NCI-H146 treated with DMSO at 0.1 percent for 48 hours (cell line): ENCODE results near the gene LPGAT1.

Experiments used
- DNase-seq: peaks from one replicate; lab custom pipeline; 2025; ENCODE audit not compliant: unreplicated experiment; lab: John Stamatoyannopoulos, UW

Gene LPGAT1

DNA sequence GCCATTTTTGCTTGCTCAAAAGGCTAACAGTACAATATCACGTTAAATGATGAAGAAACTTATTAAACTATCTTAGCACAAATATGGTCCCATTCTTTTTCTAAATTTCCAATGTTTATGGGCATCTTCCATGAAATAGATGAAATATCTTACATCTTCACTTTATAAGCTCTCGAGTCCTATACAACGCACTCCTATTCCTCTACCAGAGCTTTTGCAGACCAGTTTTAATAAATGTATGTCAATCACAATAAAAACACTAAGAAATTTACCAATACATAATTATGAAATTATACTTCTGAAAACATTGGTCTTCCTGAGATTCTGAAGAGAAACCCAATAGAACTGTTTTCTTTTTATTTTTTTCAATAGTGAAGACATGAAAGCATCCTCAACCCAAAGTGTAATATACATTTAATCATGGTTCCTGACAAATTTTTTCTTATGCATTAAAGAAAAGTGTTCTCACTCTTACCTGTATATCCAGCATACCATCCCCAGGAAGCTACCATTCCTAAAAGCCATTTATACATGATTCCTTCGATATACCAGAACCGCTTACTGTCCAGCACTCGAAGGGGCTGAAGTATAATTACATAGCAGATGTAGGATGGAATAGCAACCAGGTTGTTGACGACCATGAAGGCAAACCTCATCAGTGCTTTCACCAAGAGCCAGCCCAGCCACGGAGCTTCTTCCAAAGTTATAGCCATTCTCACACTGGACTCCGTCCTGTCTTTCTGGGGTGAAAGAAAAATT lies 1.8 kb downstream of the LPGAT1 start:
- no peak for DNase-seq

DNA sequence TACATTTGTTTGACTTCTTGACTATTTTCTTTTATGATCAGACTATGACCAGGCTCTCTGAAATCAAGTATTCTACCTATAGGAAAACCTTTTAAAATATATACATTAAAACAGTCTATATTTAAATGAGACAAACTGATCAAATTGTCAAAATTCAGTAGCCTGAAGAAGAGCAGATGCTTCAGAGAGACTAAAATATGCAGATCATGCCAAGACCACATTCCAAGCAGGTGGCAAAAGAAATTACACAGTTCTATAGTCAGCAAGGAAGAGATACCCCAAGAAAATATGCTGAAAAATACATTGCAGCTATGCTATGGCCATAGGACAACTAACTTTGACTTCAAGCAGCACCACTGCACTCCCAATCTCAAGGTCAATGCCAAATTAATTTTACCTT lies 3.5 kb downstream of the LPGAT1 start:
- no peak for DNase-seq

DNA sequence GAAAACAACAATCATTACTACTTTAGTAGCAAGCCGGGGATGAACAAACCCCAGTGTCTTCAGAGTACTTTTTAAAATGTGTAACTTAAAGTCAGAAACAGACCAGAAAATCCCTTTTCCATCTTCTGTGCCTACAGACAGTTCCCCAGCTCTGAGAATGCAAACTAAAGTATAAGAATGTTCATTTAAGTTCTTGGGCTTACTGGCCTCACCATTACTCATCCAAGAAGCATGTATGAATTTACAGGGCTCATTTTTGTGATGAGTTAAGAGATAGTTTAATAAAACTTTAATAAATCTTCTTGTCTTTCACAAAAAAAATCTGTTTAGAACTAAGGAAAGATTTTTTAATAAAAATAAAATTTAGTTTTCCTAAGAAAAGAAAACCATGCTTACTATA lies 4.6 kb downstream of the LPGAT1 start:
- no peak for DNase-seq

DNA sequence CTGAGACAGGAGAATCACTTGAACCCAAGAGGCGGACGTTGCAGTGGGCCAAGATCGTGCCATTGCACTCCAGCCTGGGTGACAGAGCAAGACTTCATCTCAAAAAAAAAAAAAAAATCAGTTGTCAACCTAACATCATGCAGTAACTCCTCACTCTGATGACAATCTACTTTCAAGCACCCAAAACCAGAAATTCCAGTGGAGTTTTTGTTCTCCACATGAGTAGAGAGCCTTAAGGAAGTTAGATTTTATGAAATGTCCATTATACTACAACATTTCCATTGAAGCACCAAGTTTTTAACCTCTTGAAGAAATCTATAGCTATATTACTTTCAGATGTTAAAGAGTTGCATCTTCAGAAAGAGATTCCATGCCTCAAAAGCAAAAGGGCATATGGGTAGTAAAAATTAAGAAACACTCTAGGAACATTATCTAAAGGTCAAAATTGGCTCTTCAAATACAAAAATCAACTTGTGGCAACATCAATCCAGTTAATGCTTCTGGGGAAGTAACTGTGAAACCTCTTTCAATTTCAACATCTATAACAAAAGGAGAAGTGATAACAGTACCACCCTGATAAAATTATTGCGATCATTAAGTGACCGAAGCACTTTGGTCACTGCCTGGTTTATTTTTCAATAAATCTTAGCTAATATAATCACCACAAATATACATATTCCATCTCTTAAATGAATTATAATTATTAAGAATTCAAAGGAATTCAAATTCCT lies 7.7 kb downstream of the LPGAT1 start:
- DNase-seq = no peak

DNA sequence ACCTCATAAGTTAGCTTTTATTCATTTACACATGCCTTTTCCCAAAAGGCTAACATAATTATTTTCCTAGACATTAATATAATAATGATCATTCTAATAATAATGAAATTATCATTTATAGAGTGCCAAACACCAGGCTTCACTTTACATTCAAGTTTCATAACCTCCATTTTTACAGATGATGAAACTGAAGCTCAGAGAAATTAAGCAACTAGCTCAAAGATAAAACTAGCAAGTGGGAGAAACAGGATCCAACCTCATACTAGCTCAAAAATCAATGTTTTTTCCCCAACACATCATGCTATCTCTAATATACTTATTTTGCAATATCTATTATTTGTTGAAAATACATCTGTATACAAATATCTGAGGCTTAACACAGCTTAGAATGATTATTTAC lies 14.0 kb downstream of the LPGAT1 start:
- DNase-seq = no peak

DNA sequence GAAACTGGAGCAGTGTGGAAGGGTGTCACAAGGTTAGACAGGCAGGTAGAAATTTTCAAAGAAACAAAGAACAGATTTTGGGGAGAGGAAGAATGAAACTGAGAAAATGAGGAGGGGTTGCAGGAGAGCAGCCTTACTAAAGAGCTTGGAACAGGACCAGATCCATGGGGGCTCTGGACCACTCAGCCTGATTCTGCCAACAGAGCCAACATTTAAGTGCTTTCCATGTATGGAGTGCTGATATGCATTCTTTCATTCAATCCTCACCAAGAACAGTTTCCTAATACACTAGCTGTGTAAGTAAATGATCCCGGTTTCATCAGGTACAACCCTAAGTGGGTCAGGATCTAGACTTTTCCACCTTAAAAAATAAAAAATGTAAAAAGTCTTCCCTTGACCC lies 16.2 kb downstream of the LPGAT1 start:
- DNase-seq = no peak

DNA sequence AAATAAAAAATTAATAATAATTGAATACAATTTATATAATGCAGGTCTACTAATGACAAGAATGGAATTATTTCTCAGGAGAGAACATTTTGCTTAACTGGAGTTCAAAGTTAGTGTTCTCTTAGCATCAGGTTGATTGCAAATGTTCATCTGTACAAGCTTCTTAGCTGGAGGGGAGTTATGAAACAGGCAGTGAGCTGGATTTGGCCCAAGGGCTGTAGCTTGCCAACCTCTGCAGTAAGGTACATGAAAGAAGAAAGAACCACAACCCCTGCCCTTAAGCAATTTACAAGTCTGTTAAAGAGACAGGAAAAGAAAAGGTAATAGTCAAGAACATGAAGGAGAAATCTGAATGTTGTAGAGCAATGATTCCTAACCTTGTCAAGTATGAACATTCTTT lies 17.0 kb downstream of the LPGAT1 start:
- DNase-seq = no peak

DNA sequence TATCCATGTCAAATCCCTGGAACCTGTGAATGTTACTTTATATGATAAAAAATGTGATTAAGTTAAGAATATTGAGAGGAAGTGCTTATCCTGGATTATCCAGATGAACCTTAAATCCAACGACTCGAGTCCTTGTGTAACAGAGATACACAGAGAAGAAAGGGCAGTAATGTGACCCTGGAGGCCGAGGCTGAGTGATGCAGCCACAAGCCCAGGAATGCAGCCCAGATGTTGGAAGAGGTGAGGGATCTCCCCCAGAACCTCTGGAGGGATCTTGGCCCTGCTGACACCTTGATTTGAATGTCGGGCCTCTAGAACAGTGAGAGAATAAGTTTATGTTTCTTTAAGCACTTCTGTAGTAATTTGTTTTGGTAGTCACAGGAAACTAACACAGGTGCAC lies 18.0 kb downstream of the LPGAT1 start:
- no peak for DNase-seq

DNA sequence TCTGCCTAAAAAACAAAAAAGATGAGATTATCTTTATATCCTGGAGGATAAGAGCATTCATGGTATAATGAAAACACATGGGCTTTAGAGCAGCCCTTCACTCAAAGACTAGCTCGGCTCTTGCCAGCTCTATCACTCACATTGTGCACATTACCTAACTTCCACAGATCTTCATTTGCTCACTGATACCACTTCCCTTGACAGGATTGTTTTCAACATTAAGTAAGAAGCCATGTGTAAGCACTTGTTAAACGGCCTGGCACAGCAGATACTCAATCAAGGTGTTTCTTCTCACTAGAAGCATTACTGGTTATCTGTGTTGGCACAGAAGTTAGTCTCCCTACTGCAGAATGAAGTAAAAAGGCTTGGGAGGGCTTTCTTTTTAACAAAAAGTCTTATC lies 18.7 kb downstream of the LPGAT1 start:
- DNase-seq = no peak

DNA sequence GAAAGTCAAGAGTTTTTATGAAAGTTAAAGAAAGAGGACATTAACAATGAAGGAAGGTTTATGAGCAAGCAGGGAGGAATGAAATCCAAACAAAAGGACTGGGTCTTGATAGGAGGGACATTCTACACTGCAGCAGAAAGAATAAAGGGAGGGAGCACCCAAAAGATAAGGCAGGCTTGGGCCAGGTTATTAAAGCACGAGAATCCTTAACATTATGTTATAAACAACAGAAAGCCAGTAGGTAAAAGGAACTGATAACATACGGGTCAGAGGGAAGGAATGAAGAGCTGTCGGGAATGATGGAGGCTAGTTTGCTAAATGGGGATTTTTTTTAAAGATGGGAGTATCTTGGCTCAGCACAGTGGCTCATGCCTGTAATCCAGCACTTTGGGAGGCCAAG lies 19.4 kb downstream of the LPGAT1 start:
- no peak for DNase-seq

DNA sequence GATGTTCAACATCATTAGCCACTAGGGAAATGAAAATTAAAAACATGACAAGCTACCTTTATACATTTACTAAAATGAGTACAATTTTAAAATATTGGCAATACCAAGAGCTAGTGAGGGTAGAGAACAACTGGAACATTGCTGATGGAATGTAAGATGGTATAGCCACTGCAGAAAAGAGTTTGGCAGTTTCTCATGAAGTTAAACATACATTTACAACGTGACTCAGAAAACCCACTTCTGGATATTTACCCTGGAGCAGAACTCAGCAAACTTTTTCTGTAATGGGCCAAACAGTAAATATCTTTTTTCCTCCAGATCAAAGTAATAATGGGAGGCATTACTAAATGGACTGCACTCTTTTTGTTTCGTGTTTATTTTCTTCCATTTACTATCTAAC lies 22.1 kb downstream of the LPGAT1 start:
- DNase-seq = no peak

DNA sequence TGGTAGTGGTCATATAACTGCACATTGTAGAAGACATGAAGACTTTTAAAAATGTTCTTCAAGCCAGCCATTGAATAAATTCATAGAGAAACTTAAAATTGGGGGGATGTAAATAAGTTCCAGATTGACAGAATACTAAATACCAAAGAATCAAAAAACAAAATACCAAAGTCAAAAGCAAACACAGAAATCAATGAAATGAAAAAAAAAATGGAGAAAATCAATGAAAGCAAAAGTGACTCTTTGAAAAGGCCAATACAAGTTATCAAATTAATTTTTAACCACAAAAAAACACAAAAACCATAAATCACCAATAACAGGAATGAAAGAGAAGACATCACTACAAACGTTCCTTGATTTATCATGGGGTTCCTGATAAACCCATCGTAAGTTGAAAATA lies 25.6 kb downstream of the LPGAT1 start:
- DNase-seq = no peak

DNA sequence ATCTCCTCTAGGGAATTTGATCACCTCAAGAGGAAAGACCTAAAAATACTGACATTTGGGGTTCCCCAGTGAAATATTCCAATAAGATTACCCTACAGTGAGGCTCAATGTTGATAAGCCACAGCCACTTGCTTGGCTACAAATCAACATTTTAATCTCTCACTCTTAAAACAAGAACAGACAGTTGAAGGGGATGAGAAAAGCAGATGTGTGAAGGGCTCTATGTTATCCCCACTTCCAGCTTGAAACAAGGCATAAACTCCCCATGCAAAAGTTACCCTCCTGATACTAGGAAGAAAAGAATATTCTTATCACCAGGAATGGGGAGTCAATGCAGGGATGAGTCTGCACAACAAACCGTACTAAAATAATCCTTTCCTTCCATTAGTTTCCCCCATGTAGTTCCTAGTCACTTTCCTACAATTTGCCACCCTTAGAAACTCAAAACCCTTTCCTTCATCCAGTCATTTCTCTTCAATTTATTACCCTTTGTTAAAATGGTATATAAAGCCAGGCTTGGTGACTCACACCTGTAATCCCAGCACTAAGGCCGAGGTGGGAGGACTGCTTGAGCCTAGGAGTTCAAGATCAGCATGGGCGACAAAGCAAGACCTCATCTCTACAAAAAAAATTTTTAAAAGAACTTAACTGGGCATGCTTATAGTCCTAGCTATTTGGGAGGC lies 29.5 kb downstream of the LPGAT1 start:
- no peak for DNase-seq

DNA sequence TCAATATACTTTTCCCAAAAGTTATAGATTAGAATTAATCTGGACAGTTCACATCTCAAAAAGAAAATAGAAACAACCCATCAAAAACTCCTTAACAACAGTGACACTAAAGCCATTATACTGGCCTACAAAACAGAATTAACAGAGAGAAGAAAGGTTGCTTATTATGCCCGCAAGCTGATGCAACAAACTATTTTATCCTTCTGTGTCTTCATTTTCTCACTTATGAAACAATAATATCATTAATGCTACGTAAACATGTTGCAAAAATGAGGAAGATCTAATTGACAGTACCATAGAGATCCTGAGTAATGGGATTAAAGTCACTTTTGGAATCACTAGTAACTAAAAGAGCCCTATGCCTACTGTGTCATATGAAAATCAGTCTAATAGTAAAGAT lies 32.6 kb downstream of the LPGAT1 start:
- DNase-seq = no peak

DNA sequence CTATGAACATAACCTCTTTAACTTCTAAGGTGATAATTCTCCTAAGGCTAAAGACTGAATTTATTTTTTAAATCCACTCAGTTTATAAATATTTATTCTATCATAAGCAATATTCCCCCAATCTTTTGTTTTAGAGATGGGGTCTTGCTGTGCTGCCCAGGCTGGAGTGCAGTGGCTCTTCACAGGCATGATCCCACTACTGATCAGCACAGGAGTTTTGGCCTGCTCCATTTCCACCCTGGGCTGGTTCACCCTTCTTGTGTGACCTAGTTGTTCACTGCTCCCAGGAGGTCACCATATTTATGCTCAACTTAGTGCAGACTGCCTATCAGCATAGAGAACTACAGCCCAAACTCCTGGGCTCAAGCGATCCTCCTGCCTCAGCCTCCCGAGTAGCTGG lies 38.6 kb downstream of the LPGAT1 start:
- no peak for DNase-seq

DNA sequence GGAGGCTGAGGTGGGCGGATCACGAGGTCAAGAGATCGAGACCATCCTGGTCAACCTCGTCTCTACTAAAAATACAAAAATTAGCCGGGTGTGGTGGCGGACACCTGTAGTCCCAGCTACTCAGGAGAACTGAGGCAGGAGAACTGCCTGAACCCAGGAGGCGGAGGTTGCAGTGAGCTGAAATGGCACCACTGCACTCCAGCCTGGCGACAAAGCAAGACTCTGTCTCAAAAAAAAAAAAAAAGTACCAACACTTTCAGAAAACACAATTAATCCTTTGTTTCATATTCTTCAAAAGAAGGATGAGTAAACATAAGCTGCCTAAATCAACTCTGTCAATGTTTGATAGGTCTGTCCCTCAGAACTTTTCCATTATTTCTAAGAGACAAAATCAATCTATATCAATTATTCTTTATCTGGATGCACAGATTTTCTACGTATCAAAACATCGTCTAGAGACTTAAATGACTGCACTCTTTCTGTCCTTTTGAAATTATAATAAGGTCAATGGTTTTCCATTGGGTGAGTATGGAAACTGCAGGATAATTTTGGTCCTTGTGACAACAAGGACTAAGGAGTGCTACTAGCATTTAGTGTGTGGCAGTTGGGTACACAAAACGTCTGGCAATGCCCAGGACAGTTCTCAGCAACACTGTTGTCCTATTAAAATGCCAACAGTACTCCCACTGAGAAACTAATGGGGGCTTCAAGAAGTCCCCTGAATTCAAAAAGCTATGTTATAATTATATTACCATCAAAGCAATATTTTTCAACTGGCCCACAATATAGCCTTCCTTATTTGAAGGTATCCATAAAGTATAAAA lies 40.7 kb downstream of the LPGAT1 start:
- DNase-seq = no peak

DNA sequence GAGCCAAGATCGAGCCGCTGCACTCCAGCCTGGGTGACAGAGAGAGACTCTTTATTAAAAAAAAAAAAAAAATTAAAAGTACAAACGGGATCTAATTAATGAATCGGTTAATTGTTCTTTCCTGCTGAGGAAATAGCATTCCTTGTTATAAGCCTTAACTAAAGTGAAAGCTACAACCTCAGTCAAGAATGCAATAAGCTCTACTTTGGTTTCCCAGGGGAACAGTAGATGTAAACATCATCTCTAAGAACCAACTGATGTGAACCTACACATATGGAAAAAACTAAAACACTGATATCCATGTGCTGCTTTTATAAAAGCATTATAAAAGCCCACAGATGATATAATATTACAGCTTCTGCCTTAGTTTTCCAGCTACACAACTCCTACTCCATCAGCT lies 41.9 kb downstream of the LPGAT1 start:
- DNase-seq = no peak

DNA sequence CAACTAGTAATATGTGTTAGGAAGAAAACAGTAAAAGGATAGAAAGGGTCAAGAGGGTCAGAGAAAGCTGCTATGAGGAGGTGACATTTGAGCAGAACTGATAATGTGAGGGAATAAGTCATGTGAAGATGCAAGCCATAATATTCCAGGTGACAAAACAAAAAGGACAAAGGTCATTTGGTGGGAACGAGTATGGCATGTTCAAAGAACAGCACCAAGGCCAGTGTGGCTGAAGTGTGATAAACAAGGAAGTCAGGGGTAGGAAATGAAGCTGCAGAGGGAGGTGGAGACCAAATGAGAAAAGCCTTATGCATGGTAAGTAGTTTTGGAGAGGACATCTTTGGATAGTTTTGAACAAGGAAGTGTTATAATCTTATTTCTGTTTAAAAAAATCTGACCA lies 46.7 kb downstream of the LPGAT1 start:
- no peak for DNase-seq

DNA sequence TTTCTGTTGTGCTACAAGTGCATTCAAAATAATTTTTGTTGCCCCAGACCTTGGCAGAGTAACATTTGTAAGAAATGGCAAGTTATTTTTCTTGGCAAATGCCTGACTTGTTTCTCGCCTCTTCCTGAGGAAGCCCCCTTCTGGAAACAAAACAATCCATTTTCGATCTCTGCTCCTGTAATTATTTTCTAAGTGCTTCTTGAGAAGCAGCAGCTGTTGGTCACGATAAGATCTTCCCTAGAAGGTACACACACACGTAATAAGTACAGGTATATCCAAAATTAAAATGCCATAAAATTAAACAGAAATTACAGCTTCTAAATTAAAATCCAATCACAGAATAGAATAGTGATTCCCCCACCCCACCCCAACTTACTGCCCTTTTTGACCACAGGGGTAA lies 47.3 kb downstream of the LPGAT1 start:
- DNase-seq = no peak

DNA sequence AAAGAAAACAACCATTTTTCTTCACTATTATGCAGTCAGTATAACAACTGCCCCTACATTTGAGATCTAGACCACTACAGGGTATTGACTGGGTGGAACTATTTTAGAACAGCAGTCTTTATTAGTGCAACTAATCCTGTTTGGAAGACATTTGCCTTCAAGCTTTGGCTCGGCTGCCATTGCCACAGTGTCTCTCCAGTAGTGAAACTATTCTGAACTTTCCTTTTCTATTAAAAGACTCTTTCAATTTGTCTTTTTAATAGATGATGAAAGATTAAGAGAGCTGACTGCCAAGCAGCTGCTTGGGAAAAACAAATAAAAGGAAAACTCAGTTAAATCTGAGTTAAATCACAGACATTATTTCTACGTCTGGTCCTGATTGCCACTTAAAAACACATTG lies 49.3 kb downstream of the LPGAT1 start:
- DNase-seq = no peak

DNA sequence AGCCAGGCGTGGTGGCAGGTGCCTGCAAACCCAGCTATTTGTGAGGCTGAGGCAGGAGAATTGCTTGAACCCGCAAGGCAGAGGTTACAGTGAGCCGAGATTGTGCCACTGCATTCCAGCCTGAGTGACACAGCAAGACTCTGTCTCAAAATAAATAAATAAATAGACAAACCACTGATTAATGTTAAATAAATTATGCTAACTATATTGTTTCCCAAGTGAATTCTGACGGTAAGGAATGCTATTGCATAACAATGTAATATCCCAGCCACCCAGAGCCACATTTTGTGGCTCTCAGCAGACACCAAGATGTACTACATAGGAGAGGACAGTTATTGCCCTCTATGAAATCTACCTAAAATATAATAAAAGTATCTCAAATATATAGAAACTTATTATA lies 55.4 kb downstream of the LPGAT1 start:
- DNase-seq = no peak
